HG03045 (cell line): ENCODE measurements around the gene DBF4.
"Not testable (repeated sequence)": the region's sequence is repeated elsewhere in the genome, so short reads cannot be mapped to it uniquely, and the experiment has no call there.

ENCODE experiments used
- ATAC-seq: cut with Tn5 transposase; IDR thresholded peaks from one replicate; pipeline ENCODE4 v1.9.1; 2021; ENCODE audit warnings: mild to moderate bottlenecking, moderate library complexity; ENCODE audit not compliant: unreplicated experiment

The DBF4 gene, protein sequence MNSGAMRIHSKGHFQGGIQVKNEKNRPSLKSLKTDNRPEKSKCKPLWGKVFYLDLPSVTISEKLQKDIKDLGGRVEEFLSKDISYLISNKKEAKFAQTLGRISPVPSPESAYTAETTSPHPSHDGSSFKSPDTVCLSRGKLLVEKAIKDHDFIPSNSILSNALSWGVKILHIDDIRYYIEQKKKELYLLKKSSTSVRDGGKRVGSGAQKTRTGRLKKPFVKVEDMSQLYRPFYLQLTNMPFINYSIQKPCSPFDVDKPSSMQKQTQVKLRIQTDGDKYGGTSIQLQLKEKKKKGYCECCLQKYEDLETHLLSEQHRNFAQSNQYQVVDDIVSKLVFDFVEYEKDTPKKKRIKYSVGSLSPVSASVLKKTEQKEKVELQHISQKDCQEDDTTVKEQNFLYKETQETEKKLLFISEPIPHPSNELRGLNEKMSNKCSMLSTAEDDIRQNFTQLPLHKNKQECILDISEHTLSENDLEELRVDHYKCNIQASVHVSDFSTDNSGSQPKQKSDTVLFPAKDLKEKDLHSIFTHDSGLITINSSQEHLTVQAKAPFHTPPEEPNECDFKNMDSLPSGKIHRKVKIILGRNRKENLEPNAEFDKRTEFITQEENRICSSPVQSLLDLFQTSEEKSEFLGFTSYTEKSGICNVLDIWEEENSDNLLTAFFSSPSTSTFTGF

DNA sequence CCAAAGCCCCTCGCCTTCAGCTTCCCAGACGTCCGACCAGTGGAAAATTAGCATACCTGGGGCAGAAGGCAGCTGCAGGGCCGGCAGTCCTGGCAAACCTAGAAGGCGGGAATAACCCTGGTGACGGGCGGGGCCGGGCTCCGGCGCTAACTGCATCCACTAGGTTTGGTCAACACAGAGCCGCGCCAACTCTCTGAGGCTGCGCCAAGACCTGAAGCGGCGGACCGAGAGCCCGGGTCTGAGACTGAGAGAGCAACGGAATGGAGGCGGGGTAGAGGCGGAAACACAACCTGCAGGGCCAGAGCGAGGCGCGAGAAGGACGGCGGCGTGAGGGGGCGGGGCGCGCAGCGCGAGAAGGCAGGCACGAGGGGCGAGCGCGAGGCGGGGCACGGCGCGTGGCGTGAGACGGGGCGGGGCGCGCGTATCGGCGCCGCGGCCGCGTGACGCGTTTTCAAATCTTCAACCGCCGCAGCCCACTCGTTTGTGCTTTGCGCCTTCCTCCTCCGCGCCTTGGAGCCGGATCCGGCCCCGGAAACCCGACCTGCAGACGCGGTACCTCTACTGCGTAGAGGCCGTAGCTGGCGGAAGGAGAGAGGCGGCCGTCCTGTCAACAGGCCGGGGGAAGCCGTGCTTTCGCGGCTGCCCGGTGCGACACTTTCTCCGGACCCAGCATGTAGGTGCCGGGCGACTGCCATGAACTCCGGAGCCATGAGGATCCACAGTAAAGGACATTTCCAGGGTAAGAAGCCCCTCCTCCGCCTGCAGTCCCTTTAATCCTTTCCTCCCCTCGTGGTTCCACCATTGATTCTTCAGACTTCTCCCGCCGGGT lies at the start of gene DBF4, which contains the start of gene SLC25A40:
TSS of gene DBF4 (plus strand) at position 454 of the 829 bp plus-strand sequence. CDS start at position 694, 240 bp downstream.
TSS of gene SLC25A40 (minus strand) at position 321 of the 829 bp plus-strand sequence. CDS start 17,633 bp downstream, outside the sequence.
- peak; percentile 93 for ATAC-seq

DNA sequence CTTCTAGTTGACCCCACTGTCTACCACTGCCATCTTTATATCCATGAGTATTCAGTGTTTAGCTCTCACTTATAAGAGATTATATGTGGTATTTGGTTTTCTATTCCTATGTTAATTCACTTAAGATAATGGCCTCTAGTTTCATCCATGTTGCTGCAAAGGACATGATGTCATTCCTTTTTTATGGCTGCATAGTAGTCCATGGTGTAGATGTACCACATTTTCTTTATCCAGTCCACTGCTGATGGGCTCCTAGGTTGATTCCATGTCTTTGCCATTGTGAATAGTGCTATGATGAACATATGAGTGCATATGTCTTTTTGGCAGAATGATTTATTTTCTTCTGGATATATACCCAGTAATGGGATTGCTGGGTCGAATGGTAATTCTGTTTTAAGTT lies 47.9 kb upstream of the DBF4 start:
- ATAC-seq: not testable (repeated sequence)

DNA sequence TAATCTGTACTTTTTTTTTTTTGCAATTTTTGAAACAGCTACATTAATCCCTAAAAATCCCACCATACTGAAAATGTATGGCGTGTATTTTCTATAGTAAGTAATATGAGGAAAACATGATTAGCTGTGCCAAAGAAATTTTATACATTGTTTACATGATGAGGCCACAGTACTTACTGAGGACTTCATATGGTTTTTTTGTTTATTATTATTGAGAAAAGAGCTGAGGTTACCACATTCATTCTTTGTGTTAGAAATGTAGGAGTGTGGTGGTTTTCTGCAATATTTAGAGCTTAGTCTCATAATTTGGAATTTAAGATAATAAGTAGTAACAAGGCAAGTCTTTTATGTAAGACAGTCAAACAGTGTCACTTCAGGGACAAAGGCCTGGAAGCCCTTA lies 45.2 kb upstream of the DBF4 start:
- ATAC-seq: no peak

DNA sequence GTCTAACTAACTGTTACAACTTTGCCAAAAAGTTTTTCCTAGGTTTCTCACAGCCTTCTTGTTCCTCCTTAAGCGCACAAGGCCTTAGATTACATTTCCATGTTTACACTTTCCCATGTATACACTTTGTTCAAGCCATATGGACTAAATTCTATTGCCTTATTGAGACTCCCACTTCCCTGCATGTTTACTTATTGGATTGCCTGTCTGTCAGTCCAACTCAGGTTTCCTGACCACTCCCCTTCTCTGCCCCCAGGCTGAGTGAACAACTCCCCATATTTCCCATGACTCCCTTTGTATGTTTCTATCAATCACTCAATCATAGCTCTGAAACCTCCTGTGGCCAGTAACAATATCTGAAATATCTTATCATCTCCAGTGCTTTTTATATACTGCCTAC lies 43.2 kb upstream of the DBF4 start:
- ATAC-seq: no peak

DNA sequence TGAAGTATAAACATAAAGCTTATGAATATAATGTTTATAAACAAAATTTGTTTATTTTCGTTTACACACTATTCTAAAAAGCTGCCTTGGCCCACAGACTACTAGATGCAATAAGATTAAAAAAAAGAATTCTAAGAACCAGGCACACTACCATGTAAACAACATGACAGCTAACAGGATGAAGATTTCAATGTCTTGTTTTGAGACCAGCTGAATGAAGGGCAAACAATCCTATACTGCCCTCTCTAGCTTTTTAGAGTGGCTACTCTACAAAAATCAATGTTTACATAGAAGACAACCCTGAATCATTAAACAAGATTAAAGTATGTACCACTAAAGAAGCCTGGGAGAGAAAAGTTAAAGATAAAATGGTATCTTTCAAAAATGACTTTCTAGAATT lies 38.7 kb upstream of the DBF4 start:
- ATAC-seq: no peak

DNA sequence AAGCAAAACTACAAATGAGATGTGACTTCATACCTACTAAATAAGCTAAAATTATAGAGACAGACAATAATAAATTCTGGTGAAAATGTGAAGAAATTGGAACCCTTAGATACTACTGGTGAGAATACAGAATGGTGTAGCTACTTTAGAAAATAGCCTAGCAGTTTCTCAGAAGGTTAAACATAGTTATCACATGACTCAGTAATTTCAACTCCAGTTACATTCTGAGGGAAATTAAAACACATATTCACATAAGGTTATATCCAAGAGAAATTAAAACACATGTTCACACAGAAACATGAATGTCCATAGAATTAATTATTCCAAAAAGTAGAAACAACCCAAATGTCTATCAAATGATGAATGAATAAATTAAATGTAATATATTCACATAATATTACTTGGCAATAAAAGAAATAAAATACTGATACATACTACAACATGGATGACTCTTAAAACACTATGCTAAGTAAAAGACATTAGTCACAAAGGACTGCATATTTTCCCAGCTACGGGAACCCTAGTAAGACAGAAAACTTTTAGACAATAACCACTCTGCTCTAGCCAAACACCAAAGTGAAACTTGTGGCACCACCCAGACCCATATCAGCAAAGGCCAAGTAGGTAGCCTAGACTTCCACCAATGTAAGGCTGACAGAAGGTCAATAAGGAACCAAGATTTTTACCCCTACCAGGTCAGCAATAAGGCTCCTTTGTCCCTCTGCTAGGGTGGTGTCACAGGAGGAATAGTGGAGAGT lies 25.3 kb upstream of the DBF4 start:
- ATAC-seq: no peak

DNA sequence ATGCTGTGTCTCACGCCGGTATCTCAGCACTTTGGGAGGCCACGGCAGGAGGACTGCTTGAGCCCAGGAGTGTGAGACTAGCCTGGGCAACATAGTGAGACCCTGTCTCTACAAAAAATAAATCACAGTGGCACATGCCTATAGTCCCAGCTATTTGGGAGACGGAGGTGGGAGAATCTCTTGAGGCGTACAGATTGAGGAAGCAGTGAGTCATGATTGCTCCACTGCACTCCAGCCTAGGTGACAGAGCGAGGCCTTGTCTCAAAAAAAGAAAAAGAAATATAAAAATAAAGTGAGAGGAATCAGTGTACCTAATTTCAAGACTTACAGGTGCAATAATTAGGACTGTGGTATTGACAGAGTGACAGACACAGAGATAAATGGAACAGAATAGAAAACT lies 24.0 kb upstream of the DBF4 start:
- ATAC-seq: no peak

DNA sequence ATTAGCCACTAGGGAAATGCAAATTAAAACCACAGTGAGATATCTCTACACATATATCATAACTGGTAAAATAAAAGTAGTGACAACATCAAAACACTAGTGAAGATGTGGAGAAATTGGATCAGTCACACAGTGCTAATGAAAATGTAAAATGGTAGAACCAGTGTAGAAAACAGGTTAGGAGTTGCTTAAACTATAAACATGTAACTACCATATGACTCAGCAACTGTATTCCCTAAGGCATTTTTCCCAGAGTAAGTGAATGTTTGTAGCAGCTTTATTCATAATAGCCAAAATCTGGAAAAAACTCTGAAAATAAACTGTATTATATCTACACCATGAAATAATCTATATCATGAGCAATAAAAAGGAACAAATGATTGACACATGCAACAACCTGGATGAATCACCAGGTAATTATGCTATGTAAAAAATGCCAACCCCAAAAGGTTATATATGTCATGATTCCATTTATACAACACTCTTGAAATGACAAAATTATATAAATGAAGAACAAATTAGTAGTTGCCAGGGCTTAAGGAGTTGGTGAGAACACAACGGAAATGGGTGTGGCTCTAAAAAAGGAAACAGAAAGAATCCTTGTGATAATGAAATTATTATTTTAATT lies 22.9 kb upstream of the DBF4 start:
- no peak for ATAC-seq

DNA sequence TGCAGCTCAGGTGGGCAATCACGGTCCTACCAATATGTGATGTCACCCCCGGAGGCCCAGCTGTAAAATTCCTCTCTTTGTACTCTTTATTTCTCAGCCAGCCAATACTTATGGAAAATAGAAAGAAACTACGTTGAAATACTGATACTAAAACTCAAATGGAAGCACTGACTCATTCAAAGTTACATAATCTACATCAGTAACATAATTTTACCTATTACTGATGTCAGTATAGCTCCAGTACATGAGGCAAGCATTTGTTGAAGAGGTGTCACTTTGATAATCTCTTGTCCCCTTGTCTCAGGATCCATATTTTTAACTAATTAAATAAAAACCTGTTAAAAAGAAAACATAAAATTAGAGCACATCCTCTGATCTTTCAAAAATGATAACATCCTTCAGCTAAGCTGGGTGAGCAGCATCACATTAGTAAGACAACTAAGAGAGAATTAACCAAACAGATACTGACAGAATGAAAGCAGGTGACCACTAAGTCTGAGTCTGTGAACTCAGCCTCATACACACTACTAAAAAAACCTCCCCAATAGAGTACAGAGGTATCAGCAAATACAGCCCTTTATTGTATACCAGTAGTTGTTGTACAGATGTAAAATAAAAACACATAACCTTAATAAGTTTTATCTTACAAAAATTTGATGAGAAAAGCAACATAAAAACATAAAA lies 17.7 kb upstream of the DBF4 start:
- ATAC-seq: no peak

DNA sequence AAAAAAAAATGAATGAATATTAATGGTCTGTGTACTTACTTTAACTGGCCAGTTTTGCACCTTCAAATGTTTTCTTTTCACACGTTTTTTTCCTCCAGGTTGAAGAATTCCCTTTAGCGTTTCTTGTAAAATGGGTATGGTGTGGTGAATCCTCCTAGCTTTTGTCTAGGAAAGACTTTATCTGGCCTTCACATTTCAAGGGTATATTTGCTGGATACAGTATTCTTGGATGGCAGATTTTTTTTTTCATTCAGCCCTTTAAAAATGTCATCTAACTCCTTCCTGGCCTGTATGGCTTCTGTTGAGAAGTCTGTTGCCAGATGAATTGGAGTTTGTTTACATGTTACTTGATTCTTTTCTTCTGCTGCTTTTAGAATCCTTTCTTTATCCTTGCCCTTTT lies 10.2 kb upstream of the DBF4 start:
- ATAC-seq: no peak

DNA sequence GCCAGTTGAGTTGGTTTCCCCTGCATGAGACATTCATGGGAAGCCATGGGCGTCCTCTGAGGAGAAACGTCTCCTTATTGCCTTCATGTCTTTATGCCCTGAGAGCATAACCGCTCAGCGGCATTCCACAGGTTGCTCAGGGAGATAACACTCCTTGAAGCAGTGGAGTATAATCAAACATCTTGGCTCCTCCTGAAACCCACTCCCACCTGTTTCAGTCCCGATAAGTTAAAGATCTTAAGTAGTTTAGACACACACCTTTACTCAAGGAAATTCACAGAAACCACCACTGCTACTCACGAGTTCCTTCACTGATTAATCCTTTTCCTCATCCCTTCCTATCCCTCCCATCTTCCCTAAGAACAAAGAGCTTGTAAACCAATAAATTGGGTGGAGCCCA lies 9.8 kb upstream of the DBF4 start:
- ATAC-seq: not testable (repeated sequence)

DNA sequence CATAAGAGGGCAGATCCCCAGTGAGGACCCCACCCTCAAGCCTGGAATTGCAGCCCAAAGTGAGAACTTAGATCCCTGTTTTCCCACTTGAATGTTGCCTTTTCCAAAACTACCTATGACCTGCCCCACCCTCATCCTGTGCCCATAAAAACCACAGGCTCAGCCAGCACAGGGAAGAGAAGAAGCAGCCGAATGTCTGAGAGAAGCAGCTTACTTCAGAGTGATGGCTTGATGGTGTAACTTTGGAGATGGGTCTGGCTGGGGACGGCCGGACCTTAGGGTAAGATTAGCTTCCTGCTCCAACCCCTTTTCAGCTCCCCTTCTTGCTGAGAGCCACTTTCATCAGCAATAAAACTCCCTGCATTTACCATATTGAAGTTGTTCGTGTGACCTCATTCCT lies 5.8 kb upstream of the DBF4 start:
- no peak for ATAC-seq

DNA sequence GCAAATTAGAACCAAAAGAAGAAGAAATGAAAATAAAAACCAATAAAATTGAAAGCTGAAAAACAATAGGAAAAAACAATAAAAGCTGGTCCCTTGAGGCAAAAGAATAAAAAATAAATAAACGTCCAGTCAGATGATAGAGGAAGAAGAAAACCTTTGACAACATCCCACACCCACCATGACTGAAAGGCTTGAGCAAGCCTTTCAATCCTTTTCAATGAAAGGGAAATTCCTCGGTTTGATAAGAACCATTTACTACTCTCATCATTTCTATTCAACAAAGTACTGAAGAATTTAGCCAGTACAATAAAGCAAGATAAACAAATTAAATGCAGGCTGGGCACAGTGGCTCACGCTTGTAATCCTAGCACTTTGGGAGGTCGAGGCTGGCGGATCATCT lies 3.9 kb upstream of the DBF4 start:
- ATAC-seq: no peak

DNA sequence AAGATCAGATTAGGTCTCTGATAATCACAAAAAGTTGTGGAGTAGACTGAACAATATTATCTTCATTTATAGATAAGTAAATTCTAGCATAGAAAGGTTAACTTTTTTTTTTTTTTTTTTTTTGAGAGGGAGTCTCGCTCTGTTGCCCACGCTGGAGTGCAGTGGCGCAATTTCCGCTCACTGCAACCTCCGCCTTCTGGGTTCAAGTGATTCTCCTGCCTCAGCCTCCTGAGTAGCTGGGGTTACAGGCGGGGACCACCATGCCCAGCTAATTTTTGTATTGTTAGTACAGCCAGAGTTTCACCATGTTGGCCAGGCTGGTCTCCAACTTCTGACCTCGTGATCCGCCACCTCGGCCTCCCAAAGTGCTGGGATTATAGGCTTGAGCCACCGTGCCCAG lies 3.0 kb upstream of the DBF4 start:
- not testable (repeated sequence) for ATAC-seq

DNA sequence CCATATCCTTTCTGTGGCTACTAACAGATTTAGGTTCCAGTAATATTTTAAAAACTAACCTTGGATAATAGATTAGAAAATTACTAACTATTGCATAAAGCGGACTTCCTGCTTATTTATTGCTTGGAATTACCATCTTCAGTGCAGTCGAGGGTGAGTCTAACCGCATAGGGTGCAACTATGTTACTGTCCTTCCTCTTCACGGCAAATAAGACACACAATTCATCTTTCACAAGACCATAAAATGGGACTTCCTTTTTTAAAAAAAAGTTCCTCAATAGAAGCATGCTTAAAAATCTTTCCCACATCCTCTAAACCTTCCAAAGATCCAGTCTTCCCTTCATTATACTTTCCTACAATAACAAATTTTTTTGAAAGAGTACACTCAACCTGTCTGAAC lies 2.2 kb upstream of the DBF4 start:
- ATAC-seq: no peak

DNA sequence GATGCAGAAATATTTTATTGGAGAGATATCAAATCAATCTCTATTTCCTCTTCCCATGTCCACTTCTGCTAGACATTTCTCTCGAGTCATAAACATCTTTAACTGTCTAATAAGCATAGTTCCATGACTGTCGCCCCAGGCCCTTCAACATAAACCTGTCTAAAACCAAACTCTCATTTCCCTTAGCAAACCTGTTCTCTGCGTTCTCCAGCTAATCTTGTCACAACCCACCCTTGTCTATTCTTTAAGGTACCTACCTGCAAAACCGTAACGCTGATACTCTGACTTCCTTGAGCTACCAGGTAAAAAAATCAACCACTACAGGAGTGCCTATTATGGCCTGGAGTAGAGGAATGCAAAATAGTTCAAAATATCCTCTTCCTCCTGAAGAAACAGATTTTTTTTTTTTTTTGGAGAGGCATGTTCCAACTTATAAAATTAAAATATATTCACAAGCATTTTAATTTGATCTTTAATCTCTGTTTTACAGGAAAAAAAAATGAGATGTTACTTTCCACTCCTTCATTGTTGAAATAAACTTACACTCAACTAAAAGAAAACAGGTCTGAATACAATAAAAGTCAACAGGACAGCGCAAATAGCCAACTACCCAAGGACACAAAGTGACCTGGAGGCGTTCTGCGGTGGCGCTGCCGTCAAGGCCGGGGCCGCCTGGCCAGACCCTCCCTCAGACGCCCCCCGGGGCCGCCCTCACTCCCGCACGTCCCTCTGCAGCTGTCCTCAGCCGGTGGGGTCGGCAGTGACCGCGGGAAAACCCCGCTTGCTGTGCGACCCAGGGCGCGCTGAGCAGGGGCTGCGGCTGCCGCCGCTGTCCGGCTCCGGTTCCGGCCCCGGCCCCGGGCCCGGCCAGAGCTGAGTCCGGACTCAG lies 898 bp upstream of the DBF4 start:
- ATAC-seq: peak; percentile 21

DNA sequence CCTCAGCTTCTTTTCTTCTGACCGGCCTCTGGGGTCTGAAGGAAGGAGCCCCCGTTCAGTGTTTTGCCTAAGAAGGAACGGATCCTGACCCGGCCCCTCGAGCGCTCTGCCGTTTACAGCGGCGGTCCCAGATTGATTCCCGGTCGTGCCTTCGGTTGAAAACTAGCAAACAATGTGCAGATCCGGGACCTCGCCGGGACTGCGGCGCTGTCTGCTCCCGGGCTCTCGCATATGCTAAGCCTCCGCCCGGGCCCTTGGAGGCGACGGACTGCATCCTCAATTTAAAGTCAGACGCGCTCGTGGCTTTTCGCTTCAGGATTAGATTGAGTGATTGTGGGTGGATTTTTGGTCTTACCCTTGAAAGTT lies 559 bp downstream of the DBF4 start:
- ATAC-seq: peak; percentile 16

DNA sequence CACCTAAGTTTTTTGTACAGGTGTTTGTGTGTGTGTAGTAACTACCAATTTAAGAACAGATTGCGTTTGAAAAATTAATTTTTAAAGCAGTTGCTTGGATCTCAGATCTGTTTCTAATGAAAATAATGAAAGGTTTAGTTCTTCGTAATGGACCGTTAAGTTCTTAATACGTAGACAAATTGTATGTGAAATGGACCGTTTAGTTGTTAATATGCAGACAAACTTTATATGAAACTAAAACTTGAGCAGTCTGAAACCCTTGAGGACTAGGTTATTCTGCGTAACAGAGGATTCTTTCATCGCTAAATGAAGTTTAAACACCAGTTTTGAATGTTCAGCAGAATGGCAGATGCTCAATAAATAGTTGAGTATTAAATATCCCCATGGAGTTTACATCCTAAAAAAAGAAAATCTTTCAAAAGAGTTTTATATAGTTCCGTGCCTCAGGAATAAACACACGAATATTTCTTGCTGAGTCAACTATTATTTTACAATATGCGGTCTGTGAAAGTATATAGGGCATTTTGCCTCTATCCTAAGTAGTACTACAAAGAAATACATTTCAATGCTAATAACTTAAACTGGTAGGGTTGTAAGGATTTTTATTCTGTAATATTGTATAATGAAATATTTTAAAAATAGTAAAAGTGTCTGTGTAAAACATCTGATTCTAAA lies 1.2 kb downstream of the DBF4 start:
- ATAC-seq: no peak
